ENCODE data around the gene NUDT16L1.

Gene NUDT16L1

GRCh38 chr16:4663777-4664465 lies 29.4 kb upstream of the NUDT16L1 start:
- DNase-seq (ENCODE audit: low read depth in 2 of 2), result no peak

DNA sequence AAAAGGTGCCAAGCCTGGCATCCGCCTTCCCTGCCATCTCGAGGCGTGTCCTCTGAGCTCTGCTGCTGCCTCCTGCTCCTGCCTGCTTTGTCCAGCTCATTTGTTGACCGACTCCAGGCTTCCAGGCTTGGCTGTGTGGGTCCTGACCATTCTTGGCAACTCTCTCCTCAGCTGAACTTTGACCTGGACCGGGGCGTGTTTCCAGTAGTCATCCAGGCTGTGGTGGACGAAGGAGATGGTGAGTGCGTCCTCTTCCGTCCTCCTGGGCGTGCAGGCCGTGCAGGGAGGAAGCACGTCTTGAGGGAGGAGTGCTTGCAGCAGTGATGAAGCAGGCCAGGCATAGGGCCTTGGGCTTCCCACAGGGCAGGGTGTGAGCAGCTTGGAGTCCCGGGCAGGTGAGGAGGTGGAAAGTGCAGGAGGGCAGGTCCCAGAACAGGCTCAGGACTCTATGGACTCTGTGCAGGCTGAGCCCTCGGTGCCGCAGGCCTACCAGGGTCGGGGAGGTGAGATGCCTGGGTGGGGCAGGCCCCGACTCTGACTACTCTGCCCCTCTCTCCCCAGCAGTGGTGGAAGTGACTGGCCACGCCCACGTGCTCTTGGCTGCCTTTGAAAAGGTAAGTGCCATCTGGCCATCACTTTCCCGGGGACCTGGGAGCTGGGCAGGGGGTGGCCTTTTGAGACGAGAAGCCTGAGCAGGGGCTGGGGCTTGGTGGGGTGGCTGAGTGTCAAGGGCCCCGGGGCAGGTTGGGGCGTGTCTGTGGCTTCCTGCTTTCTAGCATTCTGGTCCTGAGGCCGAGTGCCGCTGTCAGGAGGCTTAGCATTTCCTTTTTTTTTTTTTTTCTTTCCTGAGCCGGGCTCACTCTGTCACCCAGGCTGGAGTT lies 28.6 kb upstream of the NUDT16L1 start:
- peak; percentile 11 to 40 for DNase-seq (ENCODE audit: low read depth in 2 of 2)

DNA sequence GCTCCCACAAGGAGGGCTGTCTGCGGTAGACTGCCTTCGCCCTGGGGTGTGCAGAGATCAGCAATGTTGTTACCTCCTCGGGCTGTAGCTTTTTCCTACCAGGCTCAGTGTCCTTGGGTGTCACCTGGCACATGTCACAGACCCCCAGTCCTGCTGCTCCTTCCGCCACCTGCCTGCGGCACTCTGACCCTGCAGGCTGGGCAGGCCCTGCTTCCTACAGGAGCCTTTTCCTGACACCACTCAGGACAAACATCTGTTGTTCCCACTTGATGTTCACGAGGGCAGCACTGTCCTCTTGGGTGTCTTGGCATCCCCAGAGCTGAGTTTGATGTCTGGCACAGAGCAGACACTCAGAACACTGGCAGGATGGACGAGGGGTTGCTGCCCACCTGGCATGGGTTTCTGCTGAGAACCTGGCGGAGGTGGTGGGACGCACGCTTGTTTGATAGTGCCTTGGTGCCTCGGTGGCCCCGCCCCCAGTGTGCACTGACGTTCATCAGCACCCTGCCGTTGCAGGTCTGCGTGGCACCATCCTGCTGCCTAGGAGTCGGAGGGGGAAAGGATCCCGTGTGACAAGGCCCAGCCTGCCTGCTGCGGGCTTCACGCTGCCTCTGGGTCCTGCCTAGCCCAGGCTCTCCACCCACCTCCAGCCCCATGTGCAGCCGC lies 26.7 kb upstream of the NUDT16L1 start:
- DNase-seq (ENCODE audit: low read depth in 2 of 2), result no peak

GRCh38 chr16:4667203-4667963 lies 26.0 kb upstream of the NUDT16L1 start:
- DNase-seq (ENCODE audit: low read depth in 2 of 2), result no peak

GRCh38 chr16:4668313-4668960 lies 24.9 kb upstream of the NUDT16L1 start:
- DNase-seq (ENCODE audit: low read depth in 2 of 2), result no peak

DNA sequence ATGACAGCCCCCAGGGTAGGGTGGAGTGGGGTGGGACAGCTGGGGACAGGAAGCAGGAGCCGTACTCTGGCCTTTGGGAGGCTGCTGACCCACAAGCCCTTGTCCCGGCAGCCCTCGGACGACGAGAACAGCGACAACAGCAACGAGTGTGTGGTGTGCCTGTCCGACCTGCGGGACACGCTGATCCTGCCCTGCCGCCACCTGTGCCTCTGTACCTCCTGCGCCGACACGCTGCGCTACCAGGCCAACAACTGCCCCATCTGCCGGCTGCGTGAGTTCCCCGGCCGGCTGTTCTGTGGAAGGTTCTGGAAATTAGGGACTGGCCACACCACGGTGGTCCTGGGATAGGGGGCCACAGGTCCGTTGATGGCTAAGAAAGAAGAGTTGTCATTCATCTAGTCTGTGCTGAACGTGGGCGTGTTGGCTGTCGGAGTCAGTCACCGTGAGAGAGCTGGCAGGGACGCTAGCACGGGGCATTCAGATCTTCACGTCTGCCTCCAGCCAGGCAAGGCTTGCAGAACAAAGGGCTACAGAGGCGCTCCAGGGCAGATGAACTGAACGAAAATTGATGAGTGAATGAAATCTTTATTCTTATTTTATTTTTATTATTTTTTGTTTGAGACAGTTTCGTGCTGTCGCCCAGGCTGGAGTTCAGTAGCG lies 19.8 kb upstream of the NUDT16L1 start:
- no peak for DNase-seq (ENCODE audit: low read depth in 2 of 2)

DNA sequence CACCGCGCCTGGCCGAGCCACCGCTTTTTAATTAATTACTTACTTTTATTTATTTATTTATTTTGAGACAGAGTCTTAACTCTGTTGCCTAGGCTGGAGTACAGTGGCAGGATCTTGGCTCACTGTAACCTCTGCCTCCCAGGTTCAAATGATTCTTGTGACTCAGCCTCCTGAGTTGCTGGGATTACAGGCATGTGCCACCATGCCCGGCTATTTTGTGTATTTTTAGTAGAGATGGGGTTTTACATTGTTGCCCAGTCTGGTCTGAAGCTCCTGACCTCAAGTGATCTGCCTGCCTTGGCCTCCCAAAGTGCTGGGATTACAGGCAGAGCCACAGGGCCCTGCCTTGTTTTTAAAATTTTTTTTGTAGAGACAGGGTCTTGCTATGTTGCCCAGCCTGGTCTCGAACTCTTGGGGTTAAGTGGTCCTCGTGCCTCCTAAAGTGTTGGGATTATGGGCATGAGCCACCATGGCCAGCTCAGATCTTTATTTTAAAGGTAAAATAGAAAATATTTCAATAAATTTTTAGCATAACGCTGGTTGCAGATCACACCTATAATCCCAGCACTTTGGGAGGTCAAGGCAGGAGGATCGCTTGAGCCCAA lies 18.3 kb upstream of the NUDT16L1 start:
- DNase-seq (ENCODE audit: low read depth in 2 of 2), result no peak

GRCh38 chr16:4675864-4676786 lies 17.2 kb upstream of the NUDT16L1 start:
- DNase-seq (ENCODE audit: low read depth in 2 of 2), result peak; percentile 39 to 52

DNA sequence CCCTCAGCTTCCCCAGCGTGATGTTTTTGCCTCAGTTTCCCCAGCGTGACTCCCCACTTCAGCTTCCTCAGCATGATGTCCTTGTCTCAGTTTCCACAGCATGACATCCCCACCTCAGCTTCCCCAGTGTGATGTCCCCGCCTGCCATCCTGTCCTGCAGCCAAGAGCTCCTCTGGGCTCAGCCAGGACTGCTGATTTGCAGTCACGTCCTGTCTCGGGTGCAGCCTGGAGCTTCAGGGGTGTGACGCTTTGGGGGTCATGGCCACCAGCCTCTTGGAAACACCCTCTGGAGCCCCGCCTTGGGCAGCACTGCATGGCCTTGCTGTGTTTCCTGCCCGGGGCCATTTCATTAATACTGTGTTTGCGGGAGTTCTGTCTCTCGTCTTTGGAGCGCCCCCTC lies 16.5 kb upstream of the NUDT16L1 start:
- no peak for DNase-seq (ENCODE audit: low read depth in 2 of 2)

- no peak for DNase-seq (ENCODE audit: low read depth in 2 of 2)
Measured at GRCh38 chr16:4677390-4677789, 16.0 kb upstream of the NUDT16L1 start.

DNA sequence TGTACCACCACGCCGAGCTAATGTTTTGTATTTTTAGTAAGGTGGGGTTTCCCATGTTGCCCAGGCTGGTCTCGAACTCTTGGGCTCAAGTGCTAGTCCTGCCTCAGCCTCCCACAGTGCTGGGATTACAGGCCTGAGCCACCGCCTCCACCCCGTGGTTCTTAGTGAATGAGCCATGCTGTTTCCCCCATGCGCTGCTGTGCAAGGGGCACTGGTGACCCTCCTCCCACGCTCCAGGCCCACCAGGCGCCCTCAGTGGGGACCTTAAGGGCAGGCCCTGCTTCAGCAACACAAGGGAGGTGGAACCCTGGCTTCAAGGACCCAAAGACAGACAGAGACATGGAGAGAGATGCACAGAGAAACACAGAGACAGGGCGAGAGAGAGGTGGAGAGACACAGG lies 15.4 kb upstream of the NUDT16L1 start:
- no peak for DNase-seq (ENCODE audit: low read depth in 2 of 2)

GRCh38 chr16:4678596-4678995 lies 14.8 kb upstream of the NUDT16L1 start:
- DNase-seq (ENCODE audit: low read depth in 2 of 2), result no peak

GRCh38 chr16:4679156-4679849 lies 14.1 kb upstream of the NUDT16L1 start:
- no peak for DNase-seq (ENCODE audit: low read depth in 2 of 2)

GRCh38 chr16:4679850-4680636 lies 13.3 kb upstream of the NUDT16L1 start:
- DNase-seq (ENCODE audit: low read depth in 2 of 2), result no peak

DNA sequence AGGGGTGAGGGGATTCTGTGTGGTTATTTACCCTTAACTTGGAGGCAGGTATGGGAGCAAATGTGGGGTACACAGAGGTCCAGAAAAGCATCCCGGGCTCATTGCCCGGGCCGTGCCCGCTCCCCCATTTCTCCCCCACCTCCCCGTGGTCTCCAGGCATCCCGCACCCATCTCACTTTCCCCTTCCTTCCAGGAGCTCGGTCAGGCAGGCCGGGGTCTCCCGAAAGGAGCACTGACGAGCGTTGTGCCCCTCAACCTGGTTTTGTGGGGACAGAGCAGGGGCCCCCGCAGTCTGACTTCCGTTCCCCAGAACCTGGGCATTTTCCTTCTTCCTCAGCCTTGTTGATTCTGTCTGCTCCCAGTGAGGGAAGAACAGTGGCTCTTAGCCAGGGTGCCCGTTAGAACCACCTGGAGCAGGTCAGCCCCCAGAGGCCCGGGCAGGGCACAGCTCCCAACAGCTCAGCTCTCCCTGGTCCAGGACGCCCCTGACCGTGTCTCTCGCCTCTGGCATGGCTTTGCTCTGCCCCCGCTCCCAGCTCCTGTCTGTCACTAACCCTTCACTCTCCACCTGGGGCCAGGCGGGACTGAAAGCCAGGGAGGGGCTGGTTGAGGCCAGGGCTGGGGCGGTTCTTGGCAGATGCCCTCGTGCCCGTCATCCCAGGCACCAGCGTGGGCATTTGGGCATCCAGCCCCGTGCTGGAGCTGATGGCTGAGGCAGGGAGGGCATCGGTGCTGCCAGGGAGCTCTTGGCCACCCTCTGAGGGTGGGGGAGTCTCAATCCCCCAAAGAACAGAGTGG lies 12.5 kb upstream of the NUDT16L1 start:
- no peak for DNase-seq (ENCODE audit: low read depth in 2 of 2)

GRCh38 chr16:4681471-4682083 lies 11.8 kb upstream of the NUDT16L1 start:
- no peak for DNase-seq (ENCODE audit: low read depth in 2 of 2)
